Measurements from ENCODE around the gene OR4C45.
"Not testable (repeated sequence)": the region's sequence is repeated elsewhere in the genome, so short reads cannot be mapped to it uniquely, and the experiment has no call there.

OR4C45 gene

DNA sequence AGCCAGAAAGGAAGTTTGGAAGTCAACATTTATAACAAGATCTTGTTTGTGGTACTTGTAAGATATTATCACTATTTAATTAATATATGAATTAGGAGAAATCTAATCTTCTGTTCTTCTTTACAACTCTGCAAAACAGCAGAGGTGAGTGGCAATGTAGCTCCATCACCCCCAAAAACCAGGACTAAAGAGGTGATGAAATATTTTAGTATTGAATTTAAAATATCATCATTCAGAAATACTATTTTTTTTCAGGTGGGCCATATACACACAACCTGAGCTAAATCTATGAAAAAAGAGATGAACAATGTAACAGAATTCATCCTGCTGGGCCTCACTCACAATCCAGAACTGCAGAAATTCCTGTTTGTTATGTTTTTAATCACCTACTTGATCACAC lies at the start of gene OR4C45:
Gene OR4C45 (plus strand): TSS at position 301 of the 400 bp plus-strand sequence.
- no peak for DNase-seq

GRCh38 chr11:49995565-49995964 lies 37.1 kb upstream of the OR4C45 start:
- DNase-seq = peak; percentile 83

DNA sequence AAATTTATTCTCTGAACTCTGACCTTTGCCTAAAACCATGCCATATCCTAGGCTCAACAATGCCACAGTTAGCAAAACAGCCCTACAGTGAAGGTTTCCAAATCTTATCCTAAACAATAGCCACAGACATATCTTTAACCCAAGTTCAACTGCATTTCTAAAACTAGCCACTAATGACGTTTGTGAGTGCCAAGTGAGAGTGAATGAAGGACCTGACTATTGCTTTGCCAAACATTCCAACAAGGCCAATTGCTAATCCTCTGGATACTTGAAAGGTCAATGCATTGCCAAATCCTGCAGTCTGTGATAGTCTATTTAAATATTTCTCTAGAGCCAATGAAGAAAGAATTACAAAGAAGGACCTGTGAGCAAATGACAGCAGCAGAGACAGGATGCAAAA lies 2.5 kb upstream of the OR4C45 start:
- DNase-seq = no peak

DNA sequence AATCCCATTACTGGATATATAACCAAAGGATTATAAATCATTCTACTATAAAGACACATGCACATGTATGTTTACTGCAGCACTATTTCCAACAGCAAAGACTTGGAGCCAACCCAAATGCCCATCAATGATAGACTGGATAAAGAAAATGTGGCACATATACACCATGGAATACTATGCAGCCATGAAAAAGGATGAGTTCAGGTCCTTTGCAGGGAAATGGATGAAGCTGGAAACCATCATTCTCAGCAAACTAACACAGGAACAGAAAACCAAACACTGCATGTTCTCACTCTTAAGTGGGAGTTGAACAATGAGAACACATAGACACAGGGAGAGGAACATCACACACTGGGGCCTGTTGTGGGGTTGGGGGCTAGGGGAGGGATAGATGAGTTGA lies 3.6 kb downstream of the OR4C45 start:
- not testable (repeated sequence) for DNase-seq

- DNase-seq = no peak
These were observed 4.6 kb downstream of the OR4C45 start for GRCh38 chr11:50037251-50037650.

DNA sequence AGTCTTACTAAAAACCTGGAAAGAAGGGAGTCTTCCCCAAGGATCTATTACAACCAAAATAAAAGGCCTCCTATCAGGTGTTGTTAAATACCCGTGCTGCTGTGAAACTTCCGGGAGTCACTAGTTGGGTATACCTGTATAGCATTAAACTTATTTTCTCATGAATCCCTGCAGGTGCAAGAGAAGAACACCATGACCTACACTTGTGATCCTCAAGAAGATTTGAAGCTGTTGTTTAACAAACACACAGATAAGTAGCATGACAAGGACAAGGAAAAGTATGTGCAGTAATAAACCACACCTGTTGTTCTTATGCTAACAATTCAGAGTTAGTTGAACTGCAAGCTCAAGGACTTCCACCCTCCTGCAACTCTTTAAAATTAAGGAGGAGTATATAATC lies 12.0 kb downstream of the OR4C45 start:
- no peak for DNase-seq

DNA sequence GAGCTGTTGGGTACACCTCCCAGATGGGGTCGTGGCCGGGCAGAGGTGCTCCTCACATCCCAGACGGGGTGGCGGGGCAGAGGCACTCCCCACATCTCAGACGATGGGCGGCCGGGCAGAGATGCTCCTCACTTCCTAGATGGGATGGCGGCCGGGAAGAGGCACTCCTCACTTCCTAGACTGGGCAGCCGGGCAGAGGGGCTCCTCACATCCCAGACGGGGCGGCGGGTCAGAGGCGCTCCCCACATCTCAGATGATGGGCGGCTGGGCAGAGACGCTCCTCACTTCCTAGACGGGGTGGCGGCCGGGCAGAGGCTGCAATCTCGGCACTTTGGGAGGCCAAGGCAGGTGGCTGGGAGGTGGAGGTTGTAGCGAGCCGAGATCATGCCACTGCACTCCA lies 30.4 kb downstream of the OR4C45 start:
- DNase-seq = not testable (repeated sequence)

GRCh38 chr11:50070389-50070788 lies 37.7 kb downstream of the OR4C45 start:
- DNase-seq = no peak

DNA sequence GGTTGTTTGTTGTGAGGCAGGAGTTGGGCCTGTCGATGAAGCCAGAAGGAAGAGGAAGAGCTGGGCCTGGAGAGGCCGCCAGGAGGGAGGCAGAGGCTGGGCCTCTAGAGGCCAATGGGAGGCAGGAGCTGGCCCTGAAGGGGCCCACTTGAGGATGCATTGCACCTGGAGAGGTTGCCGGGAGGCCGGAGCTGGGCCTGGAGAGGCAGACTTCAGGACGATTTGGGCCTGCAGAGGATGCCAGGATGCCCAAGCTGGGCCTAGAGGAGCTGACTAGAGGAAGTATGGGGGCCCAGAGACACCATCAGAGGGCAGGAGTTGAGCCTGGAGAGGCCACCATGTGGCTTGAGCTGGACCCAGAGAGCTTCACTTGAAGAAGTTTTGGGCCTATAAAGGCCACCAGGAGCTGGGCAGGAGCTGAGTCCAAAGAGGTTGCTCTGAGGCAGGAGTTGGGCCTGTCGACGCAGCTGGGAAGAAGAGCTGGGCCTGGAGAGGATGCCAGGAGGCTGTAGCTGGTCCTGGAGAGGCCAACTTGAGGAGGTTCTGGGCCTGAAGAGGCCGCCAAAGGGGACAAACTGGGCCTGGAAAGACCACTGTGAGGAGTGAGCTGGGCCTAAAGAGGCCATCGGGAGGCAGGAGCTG lies 39.0 kb downstream of the OR4C45 start:
- no peak for DNase-seq

GRCh38 chr11:50072226-50073112 lies 39.8 kb downstream of the OR4C45 start:
- DNase-seq = no peak

DNA sequence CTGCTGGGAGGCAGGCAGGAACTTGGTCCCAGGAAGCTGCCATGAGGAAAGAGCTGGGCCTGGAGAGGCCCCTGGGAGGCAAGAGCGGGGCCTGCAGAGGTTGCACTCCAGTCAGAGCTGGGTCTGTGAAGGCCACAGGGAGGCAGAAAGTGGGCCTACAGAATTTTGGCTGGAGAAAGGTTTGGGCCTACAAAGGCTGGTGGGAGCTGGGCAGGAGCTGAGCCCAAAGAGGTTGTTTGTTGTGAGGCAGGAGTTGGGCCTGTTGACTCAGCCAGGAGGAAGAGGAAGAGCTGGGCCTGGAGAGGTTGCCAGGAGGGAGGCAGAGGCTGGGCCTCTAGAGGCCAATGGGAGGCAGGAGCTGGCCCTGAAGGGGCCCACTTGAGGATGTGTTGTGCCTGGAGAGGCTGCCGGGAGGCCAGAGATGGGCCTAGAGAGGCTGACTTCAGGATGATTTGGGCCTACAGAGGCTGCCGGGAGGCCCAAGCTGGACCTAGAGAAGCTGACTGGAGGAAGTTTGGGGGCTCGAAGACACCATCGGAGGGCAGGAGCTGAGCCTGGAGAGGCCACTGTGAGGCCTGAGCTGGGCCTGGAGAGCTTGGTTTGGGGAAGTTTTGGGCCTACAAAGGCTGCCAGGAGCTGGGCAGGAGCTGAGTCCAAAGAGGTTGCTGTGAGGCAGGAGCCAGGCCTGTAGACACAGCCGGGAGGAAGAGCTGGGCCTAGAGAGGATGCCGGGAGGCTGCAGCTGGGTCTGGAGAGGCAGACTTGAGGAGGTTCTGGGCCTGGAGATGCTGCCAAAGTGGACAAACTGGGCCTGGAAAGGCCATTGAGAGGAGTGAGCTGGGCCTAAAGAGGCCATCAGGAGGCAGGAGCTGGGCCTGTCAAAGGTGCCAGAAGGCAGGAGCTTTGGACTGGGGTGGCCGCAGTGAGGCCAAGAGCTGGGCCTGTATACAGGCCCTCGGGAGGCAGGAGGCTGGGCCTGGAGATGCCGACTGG lies 40.7 kb downstream of the OR4C45 start:
- no peak for DNase-seq

- no peak for DNase-seq
These were observed 41.5 kb downstream of the OR4C45 start for GRCh38 chr11:50074161-50074560.

GRCh38 chr11:50075856-50076255 lies 43.2 kb downstream of the OR4C45 start:
- DNase-seq = no peak

GRCh38 chr11:50077526-50077925 lies 44.9 kb downstream of the OR4C45 start:
- no peak for DNase-seq

GRCh38 chr11:50078001-50078400 lies 45.3 kb downstream of the OR4C45 start:
- DNase-seq = no peak

GRCh38 chr11:50078946-50079345 lies 46.3 kb downstream of the OR4C45 start:
- DNase-seq = not testable (repeated sequence)

- no peak for DNase-seq
These were observed 47.6 kb downstream of the OR4C45 start for GRCh38 chr11:50080256-50080655.
